ENCODE measurements around the gene COA1. TPM values are rescaled to one million over a fixed set of nuclear protein-coding genes. Genes with fewer than 3 reads are reported as not detected.

The COA1 gene
- total RNA-seq, 1 donor from 2014 or later = 79.0 TPM

GRCh38 chr7:43764039-43764761, 34.9 kb upstream of the COA1 start:
- DNase-seq = peak; percentile 59
- Mint-ChIP-seq H3K9me3 (no peaks in the 10 kb centered on the region), H3K36me3 (ENCODE audit: low read depth) (peaks cover 9% of the 10 kb centered on the region), H3K4me1 (peaks cover 37% of the 10 kb centered on the region), H3K4me3 (peak overlapping the region; percentile 59), H3K27me3 (no peaks in the 10 kb centered on the region), H3K27ac (peak overlapping the region; percentile 58)
- intact Hi-C loops (cut with micrococcal nuclease) = no loop called here

- Mint-ChIP-seq H3K9me3 (no peaks in the 10 kb centered on the region), H3K4me1 (peaks cover 37% of the 10 kb centered on the region), H3K27ac (no peak overlapping the region), H3K4me3 (no peak overlapping the region), H3K27me3 (no peaks in the 10 kb centered on the region), H3K36me3 (ENCODE audit: low read depth) (peaks cover 9% of the 10 kb centered on the region)
- intact Hi-C loops (cut with micrococcal nuclease) = no loop called here
- peak; percentile 45 for DNase-seq
Observed at GRCh38 chr7:43763183-43763582, 33.9 kb upstream of the COA1 start.

- H3K27me3 Mint-ChIP-seq = peaks cover 2% of the 10 kb centered on the region
- H3K4me3 Mint-ChIP-seq = no peak overlapping the region
- no peaks in the 10 kb centered on the region for H3K9me3 Mint-ChIP-seq
- H3K27ac Mint-ChIP-seq = no peak overlapping the region
- intact Hi-C loops (cut with micrococcal nuclease) = no loop called here
- H3K4me1 Mint-ChIP-seq = peaks cover 47% of the 10 kb centered on the region
- DNase-seq = peak; percentile 52
- peaks cover 9% of the 10 kb centered on the region for H3K36me3 Mint-ChIP-seq (ENCODE audit: low read depth)
Observed at GRCh38 chr7:43761938-43762692, 32.8 kb upstream of the COA1 start.

GRCh38 chr7:43761382-43761781, 32.1 kb upstream of the COA1 start:
- H3K4me3 Mint-ChIP-seq = no peak overlapping the region
- H3K4me1 Mint-ChIP-seq = peaks cover 54% of the 10 kb centered on the region
- intact Hi-C loops (cut with micrococcal nuclease) = no loop called here
- peaks cover 9% of the 10 kb centered on the region for H3K36me3 Mint-ChIP-seq (ENCODE audit: low read depth)
- H3K9me3 Mint-ChIP-seq = no peaks in the 10 kb centered on the region
- H3K27me3 Mint-ChIP-seq = peaks cover 3% of the 10 kb centered on the region
- H3K27ac Mint-ChIP-seq = no peak overlapping the region
- DNase-seq = no peak

GRCh38 chr7:43760861-43761260, 31.5 kb upstream of the COA1 start:
- no peak overlapping the region for H3K4me3 Mint-ChIP-seq
- H3K27ac Mint-ChIP-seq = no peak overlapping the region
- H3K4me1 Mint-ChIP-seq = peaks cover 56% of the 10 kb centered on the region
- H3K27me3 Mint-ChIP-seq = peaks cover 3% of the 10 kb centered on the region
- no peak for DNase-seq
- no peaks in the 10 kb centered on the region for H3K9me3 Mint-ChIP-seq
- peaks cover 9% of the 10 kb centered on the region for H3K36me3 Mint-ChIP-seq (ENCODE audit: low read depth)
- intact Hi-C loops (cut with micrococcal nuclease) = no loop called here

GRCh38 chr7:43758822-43759683, 29.7 kb upstream of the COA1 start:
- intact Hi-C loops (cut with micrococcal nuclease) = loop anchor here (1.0 to 2.0 kb wide), 2 partner anchors 30 to 76 kb away; partner anchors contain the start of gene COA1

GRCh38 chr7:43758029-43758821, 28.9 kb upstream of the COA1 start, which contains the start of gene BLVRA:
TSS of gene BLVRA (plus strand) at chr7:43758680. CDS start at chr7:43771159, 12,479 bp downstream.
- H3K4me3 Mint-ChIP-seq = peak within 1 kb of the TSS; percentile 80
- peaks cover 44% of the 10 kb centered on the region for H3K4me1 Mint-ChIP-seq
- H3K36me3 Mint-ChIP-seq (ENCODE audit: low read depth) = peaks cover 6% of the 10 kb centered on the region
- peak; percentile 93 for DNase-seq
- H3K9me3 Mint-ChIP-seq = no peaks in the 10 kb centered on the region
- peaks cover 3% of the 10 kb centered on the region for H3K27me3 Mint-ChIP-seq
- peak within 1 kb of the TSS; percentile 76 for H3K27ac Mint-ChIP-seq
- intact Hi-C loops (cut with micrococcal nuclease) = loop anchor here (2.0 kb wide), 1 partner anchor 77 kb away; no protein-coding TSS in a partner anchor

More at GRCh38 chr7:43758822-43759683, 29.7 kb upstream of the COA1 start:
- DNase-seq = peak; percentile 90
- peak overlapping the region; percentile 80 for H3K4me3 Mint-ChIP-seq
- H3K9me3 Mint-ChIP-seq = no peaks in the 10 kb centered on the region
- peaks cover 49% of the 10 kb centered on the region for H3K4me1 Mint-ChIP-seq
- peaks cover 6% of the 10 kb centered on the region for H3K36me3 Mint-ChIP-seq (ENCODE audit: low read depth)
- H3K27me3 Mint-ChIP-seq = peaks cover 3% of the 10 kb centered on the region
- peak overlapping the region; percentile 47 for H3K27ac Mint-ChIP-seq

GRCh38 chr7:43757073-43757720, 27.9 kb upstream of the COA1 start:
- Mint-ChIP-seq H3K27ac (peak overlapping the region; percentile 6), H3K4me3 (peak overlapping the region; percentile 41), H3K36me3 (ENCODE audit: low read depth) (peaks cover 4% of the 10 kb centered on the region), H3K9me3 (no peaks in the 10 kb centered on the region), H3K4me1 (peaks cover 43% of the 10 kb centered on the region), H3K27me3 (peaks cover 3% of the 10 kb centered on the region)
- peak; percentile 55 for DNase-seq
- intact Hi-C loops (cut with micrococcal nuclease) = no loop called here

- H3K27me3 Mint-ChIP-seq = peaks cover 3% of the 10 kb centered on the region
- H3K4me3 Mint-ChIP-seq = peak overlapping the region; percentile 41
- H3K27ac Mint-ChIP-seq = peak overlapping the region; percentile 6
- H3K36me3 Mint-ChIP-seq (ENCODE audit: low read depth) = peaks cover 1% of the 10 kb centered on the region
- no peaks in the 10 kb centered on the region for H3K9me3 Mint-ChIP-seq
- DNase-seq = peak; percentile 59
- peaks cover 38% of the 10 kb centered on the region for H3K4me1 Mint-ChIP-seq
- intact Hi-C loops (cut with micrococcal nuclease) = loop anchor here (1.0 kb wide), 1 partner anchor 20 kb away; no protein-coding TSS in a partner anchor
Observed at GRCh38 chr7:43756368-43757072, 27.2 kb upstream of the COA1 start.

GRCh38 chr7:43754596-43754995, 25.3 kb upstream of the COA1 start:
- H3K4me1 Mint-ChIP-seq = peaks cover 39% of the 10 kb centered on the region
- peaks cover 3% of the 10 kb centered on the region for H3K27me3 Mint-ChIP-seq
- H3K9me3 Mint-ChIP-seq = no peaks in the 10 kb centered on the region
- intact Hi-C loops (cut with micrococcal nuclease) = no loop called here
- no peaks in the 10 kb centered on the region for H3K36me3 Mint-ChIP-seq (ENCODE audit: low read depth)
- peak; percentile 49 for DNase-seq
- H3K4me3 Mint-ChIP-seq = no peak overlapping the region
- no peak overlapping the region for H3K27ac Mint-ChIP-seq

GRCh38 chr7:43753843-43754242, 24.5 kb upstream of the COA1 start:
- peak; percentile 48 for DNase-seq
- H3K36me3 Mint-ChIP-seq (ENCODE audit: low read depth) = no peaks in the 10 kb centered on the region
- intact Hi-C loops (cut with micrococcal nuclease) = no loop called here
- no peak overlapping the region for H3K4me3 Mint-ChIP-seq
- H3K27ac Mint-ChIP-seq = no peak overlapping the region
- H3K9me3 Mint-ChIP-seq = no peaks in the 10 kb centered on the region
- peaks cover 35% of the 10 kb centered on the region for H3K4me1 Mint-ChIP-seq
- peaks cover 3% of the 10 kb centered on the region for H3K27me3 Mint-ChIP-seq

- intact Hi-C loops (cut with micrococcal nuclease) = no loop called here
- Mint-ChIP-seq H3K9me3 (no peaks in the 10 kb centered on the region), H3K4me3 (no peak overlapping the region), H3K36me3 (ENCODE audit: low read depth) (no peaks in the 10 kb centered on the region), H3K27me3 (peaks cover 3% of the 10 kb centered on the region), H3K27ac (no peak overlapping the region), H3K4me1 (peaks cover 35% of the 10 kb centered on the region)
- DNase-seq = no peak
Observed at GRCh38 chr7:43753271-43753810, 24.0 kb upstream of the COA1 start.
